Cerebellar cortex (tissue), 1 donor: Measurements from ENCODE around the gene CFAP74.
A peak's percentile ranks its signal among the peaks of the same experiment; 100 is the strongest.
"Not testable (repeated sequence)": the region's sequence is repeated elsewhere in the genome, so short reads cannot be mapped to it uniquely, and the experiment has no call there.

Source experiments
- DNase-seq: peaks from one replicate; pipeline ENCODE4 v3.0.0-alpha.2; 2015; ENCODE audit warnings: low spot score

CFAP74 gene

DNA sequence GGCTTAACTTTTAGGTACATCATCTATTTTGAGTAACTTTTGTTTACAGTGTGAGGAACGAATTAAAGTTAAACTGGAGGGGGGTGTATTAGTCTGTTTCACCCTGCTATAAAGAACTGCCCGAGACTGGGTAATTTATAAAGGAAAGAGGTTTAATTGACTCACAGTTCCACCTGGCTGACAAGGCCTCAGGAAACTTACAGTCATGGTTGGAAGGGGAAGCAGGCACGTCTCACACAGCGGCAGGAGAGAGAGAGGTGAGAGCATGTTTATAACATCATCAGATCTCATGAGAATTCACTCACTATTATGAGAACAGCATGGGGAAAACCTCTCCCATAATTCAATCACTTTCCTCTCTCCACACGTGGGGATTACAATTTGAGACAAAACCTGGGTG is 52.6 kb downstream of the CFAP74 start:
- no peak for DNase-seq

- DNase-seq = no peak
Measured at GRCh38 chr1:1948783-1949182, 54.8 kb downstream of the CFAP74 start.

DNA sequence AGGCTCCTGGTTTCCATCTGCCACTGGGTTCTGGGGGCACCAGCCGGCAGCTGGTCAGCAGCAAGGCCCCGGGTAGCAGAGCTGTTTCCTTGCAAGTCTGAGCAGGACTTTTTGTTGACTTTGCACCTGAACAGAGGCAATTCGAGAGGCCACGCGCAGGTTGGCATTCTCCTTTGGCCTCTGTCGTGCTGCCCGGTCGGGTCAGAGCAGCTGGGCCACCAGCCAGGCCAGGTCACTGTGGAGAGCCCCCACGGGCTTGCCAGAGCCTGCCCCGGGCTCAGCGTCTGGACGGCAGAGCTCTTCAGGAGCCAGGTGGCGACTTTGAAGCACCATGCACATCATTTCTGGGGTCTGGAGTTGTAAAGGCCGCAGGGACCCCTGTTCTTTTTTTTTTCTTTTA is 56.1 kb downstream of the CFAP74 start:
- peak; percentile 40 for DNase-seq

DNA sequence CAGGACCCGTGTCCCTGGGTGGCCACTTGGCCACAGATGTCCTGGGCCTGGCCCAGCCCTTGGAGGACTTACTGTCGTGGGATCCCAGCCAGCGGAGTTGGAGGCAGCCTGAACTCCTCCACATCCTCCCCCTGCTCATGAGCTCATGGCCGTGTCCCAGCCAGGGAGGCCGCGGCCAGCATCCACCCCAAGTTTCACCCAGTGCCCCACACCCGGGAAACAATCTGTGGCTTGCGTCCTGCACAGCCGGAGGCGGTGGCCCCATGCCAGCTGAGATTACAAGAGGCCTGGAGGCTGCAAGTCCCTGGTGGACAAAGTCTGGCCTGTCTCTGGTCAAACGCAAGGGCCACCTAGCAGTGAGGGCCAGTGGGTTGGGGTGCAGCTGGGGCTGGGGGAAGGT is 57.0 kb downstream of the CFAP74 start:
- DNase-seq = peak; percentile 48

DNA sequence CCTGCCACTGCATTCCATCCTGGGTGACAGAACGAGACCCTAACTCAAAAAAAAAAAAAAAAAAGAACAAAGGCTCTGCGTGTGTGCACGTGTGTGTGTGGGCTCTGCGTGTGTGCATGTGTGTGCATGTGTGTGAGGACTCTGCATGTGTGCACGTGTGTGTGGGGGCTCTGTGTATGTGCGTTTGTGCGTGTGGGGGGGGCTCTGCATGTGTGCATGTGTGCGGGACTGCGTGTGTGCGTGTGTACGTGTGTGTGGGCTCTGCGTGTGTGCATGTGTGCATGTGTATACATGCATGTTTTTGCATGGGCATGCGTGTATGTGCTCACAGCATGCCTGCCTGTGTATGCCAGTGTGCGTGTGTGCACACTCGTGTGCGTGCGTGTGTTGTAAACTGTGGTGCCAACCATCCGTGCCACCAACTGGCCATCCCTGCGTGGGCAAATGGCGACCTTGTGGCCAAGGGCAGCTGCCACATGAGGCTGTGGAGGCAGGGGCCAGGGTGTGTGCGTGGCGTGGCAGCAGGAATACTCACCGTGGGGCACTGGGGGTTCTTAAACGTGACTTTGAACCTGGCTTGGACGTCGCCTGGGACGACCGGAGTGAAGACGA is 57.7 kb downstream of the CFAP74 start:
- no peak for DNase-seq

DNA sequence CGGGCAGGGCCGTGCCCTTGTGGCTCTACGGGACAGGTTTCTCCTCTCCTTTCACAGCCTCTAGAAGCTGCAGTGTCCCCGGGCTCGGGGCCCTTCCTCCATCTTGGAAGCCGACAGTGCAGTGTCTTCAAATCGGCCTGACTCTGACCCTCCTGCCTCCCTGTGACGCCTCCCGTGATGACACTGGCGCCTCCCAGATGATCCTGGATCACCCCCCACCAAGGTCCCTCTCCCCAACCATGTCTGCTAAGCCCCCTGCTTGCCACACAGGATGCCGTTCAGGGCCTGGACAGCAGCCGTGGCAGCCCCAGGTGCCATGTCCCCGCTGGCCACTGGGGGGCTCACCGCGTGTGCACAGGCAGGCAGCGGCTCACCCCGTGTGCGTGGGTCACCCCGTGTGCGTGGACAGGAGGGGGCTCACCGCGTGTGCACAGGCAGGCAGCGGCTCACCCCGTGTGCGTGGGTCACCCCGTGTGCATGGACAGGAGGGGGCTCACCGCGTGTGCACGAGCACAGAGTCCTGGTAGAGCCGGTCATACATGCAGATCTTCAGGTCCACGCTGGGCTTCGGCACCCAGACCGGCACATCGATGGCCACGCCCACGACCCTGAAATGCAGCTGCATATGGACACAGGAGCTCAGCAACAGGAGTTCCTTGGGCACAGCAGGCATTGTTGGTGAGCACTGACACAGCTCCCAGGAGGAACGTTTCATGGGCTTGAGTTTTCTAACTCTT is 59.6 kb downstream of the CFAP74 start:
- peak; percentile 55 for DNase-seq

DNA sequence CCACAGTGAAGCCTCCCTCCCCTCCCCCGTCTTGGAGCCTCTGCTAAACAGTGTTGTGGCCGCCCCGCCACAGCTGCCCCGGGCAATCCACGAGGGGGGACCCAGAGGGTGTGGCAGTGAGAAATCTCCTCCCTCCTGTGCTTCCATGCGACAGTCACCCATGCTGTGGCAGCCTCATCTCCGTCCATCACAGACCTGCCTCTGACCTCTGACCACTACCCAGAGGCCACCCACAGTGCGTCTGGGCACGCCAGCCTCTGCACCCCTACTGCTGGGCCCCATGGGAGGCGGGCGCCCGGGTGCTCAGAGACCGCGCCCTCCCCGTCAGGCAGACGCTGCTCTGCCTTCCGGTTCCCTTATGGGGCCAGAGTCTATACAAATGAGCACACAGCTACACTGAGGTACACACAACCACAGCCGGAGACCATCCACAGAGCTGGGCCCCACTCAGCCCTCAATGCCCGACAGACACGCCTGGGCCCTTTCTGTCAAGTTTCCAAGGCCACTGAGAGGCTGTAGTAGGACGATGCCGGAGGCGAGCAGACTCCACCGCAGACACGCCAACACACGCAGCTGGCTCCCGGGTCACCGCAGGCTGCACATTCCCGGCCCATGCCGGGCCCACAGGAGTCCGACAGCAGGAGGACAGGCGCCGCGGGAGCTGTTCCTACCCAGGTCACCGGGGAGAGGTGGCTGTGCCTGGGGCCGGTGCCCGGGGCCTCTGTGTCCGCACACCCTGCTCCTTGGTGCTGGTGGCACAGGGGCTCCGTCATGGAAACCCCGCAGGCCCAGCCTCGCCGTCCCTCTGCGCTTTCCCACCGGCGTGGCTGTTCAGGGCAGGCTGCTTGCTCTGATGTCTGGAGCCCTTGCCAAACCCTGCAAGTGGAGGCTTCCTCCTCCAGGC is 60.6 kb downstream of the CFAP74 start:
- no peak for DNase-seq

DNA sequence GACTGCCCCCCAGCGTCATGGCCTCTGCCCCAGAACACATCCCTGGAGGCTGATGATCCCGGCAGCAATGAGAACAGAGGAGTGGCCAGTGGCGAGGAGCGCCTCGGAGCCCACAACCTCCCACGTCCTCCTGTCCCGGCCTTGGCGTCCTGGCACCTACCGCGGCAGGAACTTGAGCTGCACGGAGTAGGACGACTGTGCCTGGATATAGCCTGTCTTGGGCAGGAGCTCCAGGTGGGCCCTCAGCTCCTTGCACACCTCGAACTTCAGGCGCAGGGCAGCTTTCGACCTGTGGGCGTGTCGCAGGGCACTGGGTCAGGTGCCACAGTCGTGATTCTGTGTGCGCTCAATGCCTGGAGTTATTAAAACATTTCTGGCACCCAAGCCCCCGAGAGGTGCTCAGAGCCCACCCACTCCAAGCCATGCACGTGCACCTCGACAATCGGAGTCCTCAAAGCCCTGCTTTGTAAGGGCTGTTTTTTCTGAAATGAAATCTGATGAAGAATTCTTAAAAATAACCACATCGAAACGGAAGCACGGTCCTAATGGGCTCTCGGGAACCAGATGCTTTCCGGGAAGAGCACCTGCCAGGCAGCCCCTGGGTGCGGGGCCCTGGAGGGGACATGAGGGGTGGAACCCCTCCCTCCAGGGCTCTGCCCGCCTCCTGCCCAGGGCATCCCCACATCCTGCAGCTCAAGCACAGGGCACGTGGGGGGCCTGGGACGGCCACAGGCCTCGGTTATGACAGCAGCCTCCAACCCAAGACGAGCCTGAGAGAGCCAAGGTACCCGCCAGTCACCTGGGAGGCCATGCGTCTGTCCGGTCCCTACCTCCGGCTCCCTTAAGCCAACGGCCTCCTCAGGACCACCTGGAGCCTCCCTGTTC is 61.5 kb downstream of the CFAP74 start:
- no peak for DNase-seq

- no peak for DNase-seq
Measured at GRCh38 chr1:1941211-1941841, 62.3 kb downstream of the CFAP74 start.

- no peak for DNase-seq
Measured at GRCh38 chr1:1940123-1940425, 63.5 kb downstream of the CFAP74 start.

- no peak for DNase-seq
Measured at GRCh38 chr1:1939296-1940122, 64.1 kb downstream of the CFAP74 start.

- no peak for DNase-seq
Measured at GRCh38 chr1:1938613-1939295, 64.8 kb downstream of the CFAP74 start.

DNA sequence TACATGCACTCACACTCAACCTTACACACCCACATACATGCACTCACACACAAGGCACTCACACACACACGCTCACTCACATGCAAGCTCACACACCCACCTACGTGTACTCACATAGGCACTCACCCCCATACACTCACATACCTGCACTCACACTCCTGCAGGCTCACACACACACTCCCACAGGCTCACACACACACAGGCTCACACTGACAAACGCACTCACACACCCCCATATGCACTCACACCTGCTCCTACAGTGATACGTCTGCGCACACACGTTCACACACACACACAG is 65.4 kb downstream of the CFAP74 start:
- no peak for DNase-seq

DNA sequence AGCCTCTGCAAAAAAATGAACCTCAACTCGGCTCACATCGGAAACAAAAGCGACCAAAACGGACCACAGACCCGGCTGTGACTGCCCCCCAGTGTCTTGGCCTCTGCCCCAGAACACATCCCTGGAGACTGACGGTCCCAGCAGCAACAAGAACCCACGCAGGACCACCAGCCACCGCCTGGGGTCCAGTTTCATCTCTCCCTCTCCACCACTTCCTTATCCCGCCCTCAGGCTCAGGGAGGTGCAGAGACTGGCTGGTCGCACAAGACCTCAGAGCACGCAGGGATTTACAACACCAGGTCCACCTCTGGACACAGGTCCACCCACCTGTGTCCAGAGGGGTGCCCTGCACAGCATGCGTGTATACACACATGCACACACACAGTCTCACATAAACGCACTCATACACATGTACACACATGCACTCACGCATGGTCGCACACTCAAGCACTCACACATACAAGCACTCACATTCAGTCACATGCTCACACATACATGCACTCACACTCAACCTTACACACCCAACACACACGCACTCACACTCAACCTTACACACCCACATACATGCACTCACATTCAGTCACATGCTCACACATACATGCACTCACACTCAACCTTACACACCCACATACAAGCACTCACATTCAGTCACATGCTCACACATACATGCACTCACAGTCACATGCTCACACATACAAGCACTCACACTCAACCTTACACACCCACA is 65.9 kb downstream of the CFAP74 start:
- no peak for DNase-seq

DNA sequence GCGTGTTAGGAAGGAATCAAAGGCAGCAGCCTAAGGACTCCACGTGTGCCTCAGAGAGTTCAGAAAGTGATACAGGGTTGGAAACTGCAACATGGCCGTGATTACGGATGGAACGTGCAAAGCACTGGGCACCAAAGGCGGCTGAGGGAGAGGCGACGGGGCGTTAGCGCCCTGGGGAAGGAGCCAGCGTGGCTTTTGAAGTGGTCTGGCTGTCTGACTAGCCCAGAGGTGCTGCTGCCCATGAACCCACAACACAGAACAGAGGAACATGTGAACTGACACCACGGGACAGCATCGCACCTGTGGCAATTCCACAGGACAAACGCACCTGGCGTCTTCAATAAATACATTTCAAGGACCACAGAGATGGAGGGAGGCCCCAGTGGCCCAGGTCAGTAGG is 66.5 kb downstream of the CFAP74 start:
- DNase-seq = no peak

GRCh38 chr1:1934848-1935247 is 68.7 kb downstream of the CFAP74 start:
- DNase-seq = not testable (repeated sequence)

- no peak for DNase-seq
Measured at GRCh38 chr1:1929639-1930545, 73.7 kb downstream of the CFAP74 start.

GRCh38 chr1:1929102-1929638 is 74.4 kb downstream of the CFAP74 start:
- DNase-seq = no peak
